GM12878 (cell line): Measurements from ENCODE around the gene NBPF11. TPM values are rescaled to one million over a fixed set of nuclear protein-coding genes. Genes with fewer than 3 reads are reported as not detected.
"Not testable (repeated sequence)": the region's sequence is repeated elsewhere in the genome, so short reads cannot be mapped to it uniquely, and the experiment has no call there.

Source experiments
- ATAC-seq: fragments of 200-7000 bp; cut with Tn5 transposase; 3 replicates; pipeline ENCODE4 v1.9.1; 2020; ENCODE audit warnings: mild to moderate bottlenecking, moderate library complexity
- BruUV-seq: library from RNA; stranded (reverse); fragments of 400-500 nt; replicated peaks from 2 replicates; lab custom pipeline; 2021; lab: Mats Ljungman, UMichigan
- CTCF ChIA-PET: fragments of 300-600 bp; sonication (Branson Sonifier 250); formaldehyde crosslinking; extraction: SDS; loops from one replicate; lab custom pipeline; 2021; ENCODE audit warnings: inconsistent platforms; lab: Yijun Ruan, JAX
- POLR2A ChIA-PET: fragments of 350-600 bp; formaldehyde crosslinking; extraction: SDS; loops from one replicate; lab custom pipeline; 2021; ENCODE audit warnings: inconsistent platforms; lab: Charles Lee
- RAD21 ChIA-PET: fragments of 300-600 bp; sonication (Branson Sonifier 250); formaldehyde crosslinking; loops from one replicate; lab custom pipeline; 2023; ENCODE audit warnings: antibody characterized with exemption; ENCODE audit not compliant: unreplicated experiment; lab: Charles Lee
- SMC1A ChIA-PET: fragments of 300-600 bp; sonication (Branson Sonifier 250); formaldehyde crosslinking; loops from one replicate; lab custom pipeline; 2023; ENCODE audit not compliant: unreplicated experiment, uncharacterized antibody; lab: Charles Lee
- DNase-seq: peaks from one replicate; pipeline ENCODE4 v3.0.0-alpha.2; 2011; ENCODE audit warnings: low read depth, low spot score
- FAIRE-seq: peaks from 3 replicates; lab custom pipeline; 2011; peaks lifted over from hg19 to GRCh38; lab: Jason Lieb, UNC
- H2AFZ ChIP-seq: 2 replicates; pipeline ENCODE4 v1.6.0; 2011; ENCODE audit warnings: low read depth, low read length, control low read depth; ENCODE audit not compliant: control insufficient read depth
- H3K27ac ChIP-seq: 2 replicates; pipeline ENCODE4 v1.5.1; 2011; ENCODE audit warnings: control low read depth; ENCODE audit not compliant: control insufficient read depth, insufficient read depth
- H3K27me3 ChIP-seq, 2 experiments: replicated peaks in 1 of 2; 2 replicates each; pipeline versions ENCODE4 v1.6.0 to v1.6.1; 2011; ENCODE audit warnings: low read length in 1 of 2; ENCODE audit not compliant: control insufficient read depth in 2 of 2, insufficient read depth in 2 of 2
- H3K36me3 ChIP-seq, 2 experiments: 2 replicates each; pipeline ENCODE4 v1.5.1; 2011; ENCODE audit warnings: low read length in 1 of 2; ENCODE audit not compliant: control insufficient read depth in 2 of 2, insufficient read depth in 2 of 2
- H3K4me1 ChIP-seq: 2 replicates; pipeline ENCODE4 v1.6.1; 2011; ENCODE audit warnings: mild to moderate bottlenecking, low read length, moderate library complexity, mixed read lengths; ENCODE audit not compliant: control insufficient read depth, insufficient read depth
- H3K4me2 ChIP-seq: 2 replicates; pipeline ENCODE4 v1.6.0; 2011; ENCODE audit warnings: control low read depth; ENCODE audit not compliant: control insufficient read depth, insufficient read depth
- H3K4me3 ChIP-seq: fragments of 200-600 bp; sonication (generic); 2 replicates; pipeline ENCODE4 v1.5.1; 2016
- H3K79me2 ChIP-seq: 2 replicates; pipeline ENCODE4 v1.6.0; 2011; ENCODE audit warnings: low read length; ENCODE audit not compliant: control insufficient read depth, insufficient read depth
- H3K9ac ChIP-seq: 2 replicates; pipeline ENCODE4 v1.8.0; 2011; ENCODE audit warnings: low read length, control low read depth, mixed read lengths; ENCODE audit not compliant: control insufficient read depth, insufficient read depth
- H3K9me3 ChIP-seq: replicated peaks from 3 replicates; pipeline ENCODE4 v1.5.1; 2011; ENCODE audit warnings: mild to moderate bottlenecking, low read length; ENCODE audit not compliant: control insufficient read depth, insufficient read depth
- H4K20me1 ChIP-seq: 2 replicates; pipeline ENCODE4 v1.6.0; 2011; ENCODE audit not compliant: control insufficient read depth, insufficient read depth
- WGBS: methylation state at CpG from one replicate; pipeline ENCODE4 v1.1.6; 2016; ENCODE audit warnings: low lambda C conversion rate; ENCODE audit not compliant: insufficient replicate concordance, insufficient coverage; ENCODE audit errors: missing lambda C conversion rate; 5-methylcytosine and 5-hydroxymethylcytosine counted together
- in situ Hi-C: fragments of 300-500 bp; cut with MboI; formaldehyde crosslinking; loops from 9 replicates; pipeline ENCODE4 v1.14.3; 2018; ENCODE audit warnings: mixed read lengths
- intact Hi-C: fragments of 100-400 bp; cut with micrococcal nuclease; formaldehyde crosslinking; loops from one replicate; pipeline ENCODE4 v1.14.2; 2022; ENCODE audit not compliant: unreplicated experiment
- polyA plus RNA-seq, 11 experiments: library from polyadenylated mRNA; depleted of rRNA in 4 of 11; unstranded in 6 of 11; stranded (reverse) in 5 of 11; fragments of >200 nt; fragmentation: Nextera tagmentation in 4 of 11; fragmentation: Illumina TruSeq in 1 of 11; extraction: Ambion mirVana in 4 of 11; extraction: Trizol in 1 of 11; gene quantifications; 1 replicate in 1 of 11; 2 replicates in 10 of 11; pipeline versions ENCODE4 v1.2.1 to v1.2.3, GENCODE V29; 2011 to 2016; ENCODE audit warnings: inconsistent platforms in 2 of 11, missing spikeins in 2 of 11, low read depth in 1 of 11
- total RNA-seq, 4 experiments: library from RNA; depleted of rRNA in 3 of 4; stranded (reverse); fragments of >200 nt in 3 of 4; fragmentation: Illumina TruSeq in 1 of 4; extraction: Trizol in 1 of 4; gene quantifications; 2 replicates each; pipeline versions ENCODE4 v1.2.1 to v1.2.3, GENCODE V29; 2013 to 2021

NBPF11 gene
- total and polyA plus RNA-seq, 10 of the 15 experiments (the other 5 are each of a cell fraction or from before 2014, with no cell fraction given) = 1.2 to 14.3 (median 4.9) TPM

DNA sequence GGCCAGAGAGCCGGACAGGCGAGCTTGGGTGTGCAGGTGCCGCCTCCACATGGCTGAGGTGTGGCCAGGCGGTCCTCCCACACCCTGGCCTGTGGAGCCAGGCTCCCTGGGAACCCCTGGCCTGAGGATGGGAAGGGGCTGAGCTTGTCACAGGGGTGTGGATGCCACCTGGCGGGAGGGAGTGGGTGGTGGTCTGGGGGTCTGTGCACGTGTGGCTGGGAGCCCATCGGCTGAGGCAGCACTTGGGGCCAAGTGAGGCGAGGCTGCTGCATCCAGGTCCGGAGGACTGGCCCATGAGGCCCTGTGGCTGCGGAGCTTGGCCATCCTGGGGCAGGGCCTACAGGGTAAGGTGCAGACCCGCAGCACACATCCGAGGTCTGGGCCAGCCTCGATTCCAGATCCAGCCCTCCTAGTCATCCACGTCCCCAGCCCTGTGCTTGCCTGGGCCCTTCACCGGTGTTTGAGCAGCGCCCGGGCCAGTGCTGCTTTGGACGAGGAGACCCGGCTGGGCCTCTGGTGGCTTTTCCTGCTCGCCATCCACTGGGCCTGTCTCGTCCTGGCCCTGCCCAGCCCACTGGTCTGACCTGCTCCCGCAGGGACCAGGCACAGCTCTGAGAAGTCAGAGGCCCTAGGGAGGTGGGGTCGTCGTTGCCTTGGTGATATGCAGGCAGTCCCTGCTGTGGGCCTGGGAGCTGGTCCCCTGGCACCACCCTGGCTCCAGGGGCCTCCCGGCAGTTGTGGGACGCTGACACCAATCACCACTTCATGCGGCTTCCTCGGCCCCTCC is 4.8 kb downstream of the NBPF11 start:
- H3K36me3 ChIP-seq, H3K9ac ChIP-seq, H3K4me3 ChIP-seq, SMC1A ChIA-PET, CTCF ChIA-PET, RAD21 ChIA-PET, intact Hi-C loops, H3K4me1 ChIP-seq, H2AFZ ChIP-seq, in situ Hi-C loops, H3K9me3 ChIP-seq, DNase-seq, BruUV-seq, FAIRE-seq, H3K4me2 ChIP-seq, H3K27me3 ChIP-seq, H3K79me2 ChIP-seq, ATAC-seq, H3K27ac ChIP-seq, POLR2A ChIA-PET, H4K20me1 ChIP-seq: not testable (repeated sequence)
- 90% methylated on average over 21 of the region's 28 CpGs for WGBS

DNA sequence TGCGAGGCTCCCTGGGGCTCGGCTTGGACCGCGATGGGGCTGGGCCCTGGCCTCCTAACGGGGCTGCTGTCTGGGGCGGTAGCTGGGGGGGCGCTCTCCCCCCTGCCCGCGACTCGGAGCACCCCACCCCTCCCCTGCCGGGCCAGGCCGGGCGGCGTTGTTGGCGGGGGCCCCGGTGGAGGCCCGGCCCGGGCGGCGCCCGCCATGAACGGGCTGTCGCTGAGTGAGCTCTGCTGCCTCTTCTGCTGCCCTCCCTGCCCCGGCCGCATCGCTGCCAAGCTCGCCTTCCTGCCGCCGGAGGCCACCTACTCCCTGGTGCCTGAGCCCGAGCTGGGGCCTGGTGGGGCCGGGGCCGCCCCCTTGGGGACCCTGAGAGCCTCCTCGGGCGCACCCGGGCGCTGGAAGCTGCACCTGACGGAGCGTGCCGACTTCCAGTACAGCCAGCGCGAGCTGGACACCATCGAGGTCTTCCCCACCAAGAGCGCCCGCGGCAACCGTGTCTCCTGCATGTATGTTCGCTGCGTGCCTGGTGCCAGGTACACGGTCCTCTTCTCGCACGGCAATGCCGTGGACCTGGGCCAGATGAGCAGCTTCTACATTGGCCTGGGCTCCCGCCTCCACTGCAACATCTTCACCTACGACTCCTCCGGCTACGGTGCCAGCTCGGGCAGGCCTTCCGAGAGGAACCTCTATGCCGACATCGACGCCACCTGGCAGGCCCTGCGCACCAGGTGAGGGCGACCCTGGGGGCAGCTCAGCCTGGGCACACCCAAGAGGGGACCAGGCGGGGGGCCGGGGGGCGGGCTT is 5.7 kb downstream of the NBPF11 start:
- FAIRE-seq, ATAC-seq, H3K4me2 ChIP-seq, POLR2A ChIA-PET, RAD21 ChIA-PET, H3K4me3 ChIP-seq, H3K27me3 ChIP-seq, in situ Hi-C loops, BruUV-seq, SMC1A ChIA-PET, DNase-seq, H3K27ac ChIP-seq, intact Hi-C loops, H3K9me3 ChIP-seq, H4K20me1 ChIP-seq, H2AFZ ChIP-seq, H3K4me1 ChIP-seq, H3K36me3 ChIP-seq, H3K9ac ChIP-seq, CTCF ChIA-PET, H3K79me2 ChIP-seq: not testable (repeated sequence)
- 93% methylated on average over 13 of the region's 66 CpGs for WGBS

DNA sequence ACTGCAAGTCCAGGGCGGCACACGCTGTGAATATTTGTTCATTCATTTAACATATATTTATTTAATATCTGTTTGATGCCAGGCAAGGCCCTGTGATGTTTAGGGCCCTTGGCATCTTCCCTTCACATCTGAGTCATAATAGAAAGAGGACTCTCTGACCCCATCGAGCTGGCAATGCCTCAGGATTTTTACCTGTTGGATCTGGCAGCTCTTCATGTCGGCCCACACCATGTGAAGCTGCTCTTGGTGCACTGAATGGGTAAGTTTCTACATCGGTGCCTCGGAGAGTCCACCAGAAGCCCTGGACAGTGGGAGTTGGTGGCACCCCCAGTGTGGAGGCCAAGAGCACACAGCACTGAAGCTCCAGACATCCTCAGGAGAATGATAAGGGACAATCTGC is 8.9 kb downstream of the NBPF11 start:
- H3K4me1 ChIP-seq, H4K20me1 ChIP-seq, ATAC-seq, DNase-seq, H3K79me2 ChIP-seq, H3K27me3 ChIP-seq, BruUV-seq, H3K9ac ChIP-seq, SMC1A ChIA-PET, CTCF ChIA-PET, FAIRE-seq, H3K4me3 ChIP-seq, H2AFZ ChIP-seq, intact Hi-C loops, H3K36me3 ChIP-seq, H3K27ac ChIP-seq, H3K9me3 ChIP-seq, H3K4me2 ChIP-seq, RAD21 ChIA-PET, POLR2A ChIA-PET, in situ Hi-C loops: not testable (repeated sequence)
- 94% methylated on average over 3 of the region's 6 CpGs for WGBS
